OCI-LY3 (cell line): ENCODE data around the gene ZNF408.
"Not testable (repeated sequence)": the region's sequence is repeated elsewhere in the genome, so short reads cannot be mapped to it uniquely, and the experiment has no call there.

Source experiments
- H2AFZ ChIP-seq: fragments of 200-600, 300-600 bp; shearing (Covaris generic); 2 replicates; pipeline ENCODE4 v1.6.0; 2014; ENCODE audit warnings: antibody characterized with exemption, low read depth, low read length
- H3K27ac ChIP-seq: fragments of 200-600, 300-600 bp; sonication (generic); 2 replicates; pipeline ENCODE4 v1.5.1; 2014; ENCODE audit warnings: mild to moderate bottlenecking, low read length, moderate library complexity, mixed read lengths
- H3K27me3 ChIP-seq: fragments of 200-600, 300-600 bp; sonication (generic); 2 replicates; pipeline ENCODE4 v1.6.1; 2014; ENCODE audit warnings: low read depth, low read length, mixed read lengths
- H3K36me3 ChIP-seq: fragments of 200-600, 300-600 bp; sonication (generic); replicated peaks from 2 replicates; pipeline ENCODE3; 2014; ENCODE audit warnings: low read depth, low read length, mixed read lengths
- H3K4me1 ChIP-seq: fragments of 300-600, 200-600 bp; sonication (generic); 2 replicates; pipeline ENCODE4 v1.6.1; 2014; ENCODE audit warnings: low read length, mixed read lengths
- H3K4me2 ChIP-seq: fragments of 200-600, 300-600 bp; sonication (generic); 2 replicates; pipeline ENCODE4 v1.6.1; 2014; ENCODE audit warnings: low read length, mixed read lengths
- H3K4me3 ChIP-seq: fragments of 300-600, 200-600 bp; sonication (generic); 2 replicates; pipeline ENCODE4 v1.5.1; 2014; ENCODE audit warnings: antibody characterized with exemption, mild to moderate bottlenecking, low read length, moderate library complexity
- H3K79me2 ChIP-seq: fragments of 300-600, 200-600 bp; shearing (Covaris generic); 2 replicates; pipeline ENCODE4 v1.6.1; 2014; ENCODE audit warnings: mild to moderate bottlenecking, low read length, mixed read lengths
- H3K9ac ChIP-seq: fragments of 300-600, 200-600 bp; shearing (Covaris generic); 2 replicates; pipeline ENCODE4 v1.6.0; 2014; ENCODE audit warnings: mild to moderate bottlenecking, low read length, moderate library complexity
- H3K9me3 ChIP-seq: fragments of 200-600, 300-600 bp; shearing (Covaris generic); 2 replicates; pipeline ENCODE4 v1.6.1; 2014; ENCODE audit warnings: low read length, mixed read lengths; ENCODE audit not compliant: insufficient read depth
- H4K20me1 ChIP-seq: fragments of 200-600, 300-600 bp; sonication (generic); 2 replicates; pipeline ENCODE4 v1.6.1; 2016; ENCODE audit warnings: low read length, mixed read lengths; ENCODE audit not compliant: insufficient read depth
- EZH2phosphoT487 ChIP-seq: fragments of 200-600 bp; shearing (Covaris generic); IDR thresholded peaks from 2 replicates; pipeline ENCODE4 v1.6.1; 2018; ENCODE audit warnings: antibody characterized with exemption, mixed run types, low read depth
- TF ChIP-seq, protein P1 (sequence below): fragments of 200-600, 300-600 bp; sonication (generic); IDR thresholded peaks from 2 replicates; pipeline ENCODE4 v1.5.1; 2014; ENCODE audit warnings: antibody characterized with exemption, low read length, low read depth

The ZNF408 gene

DNA sequence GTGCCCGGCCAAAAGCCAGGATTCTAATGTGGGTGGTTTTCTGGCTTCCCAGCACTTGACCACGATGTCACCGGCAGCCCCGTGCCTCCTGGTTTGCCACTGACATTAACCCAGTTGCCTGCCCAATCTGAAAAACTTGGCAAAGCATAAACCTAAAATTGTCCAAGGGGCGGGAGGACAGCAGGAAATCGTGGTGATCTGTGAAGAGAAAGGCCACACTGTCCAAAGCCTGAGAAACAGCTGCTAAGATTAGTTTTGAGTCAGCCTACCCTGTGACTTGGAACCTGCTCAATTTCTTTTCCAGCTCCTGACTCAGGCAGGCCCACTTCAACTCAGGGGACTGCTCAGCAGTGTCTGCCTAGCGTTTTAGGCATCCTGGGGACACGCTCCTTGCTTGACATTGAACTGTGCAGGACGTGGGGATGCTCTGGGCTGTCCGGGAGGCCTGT is 10.0 kb downstream of the ZNF408 start:
- Histone ChIP-seq H3K4me3 (no peak overlapping the region), H3K4me1 (no peaks in the 10 kb centered on the region), H3K27me3 (no peaks in the 10 kb centered on the region), H3K9ac (no peak overlapping the region), H3K27ac (no peak overlapping the region), H2AFZ (no peak overlapping the region), H3K9me3 (no peaks in the 10 kb centered on the region), H3K79me2 (no peaks in the 10 kb centered on the region), H3K4me2 (no peak overlapping the region), H4K20me1 (no peaks in the 10 kb centered on the region), H3K36me3 (peaks cover 11% of the 10 kb centered on the region)
- TF ChIP-seq EZH2phosphoT487, result no peak
- TF ChIP-seq, protein P1, sequence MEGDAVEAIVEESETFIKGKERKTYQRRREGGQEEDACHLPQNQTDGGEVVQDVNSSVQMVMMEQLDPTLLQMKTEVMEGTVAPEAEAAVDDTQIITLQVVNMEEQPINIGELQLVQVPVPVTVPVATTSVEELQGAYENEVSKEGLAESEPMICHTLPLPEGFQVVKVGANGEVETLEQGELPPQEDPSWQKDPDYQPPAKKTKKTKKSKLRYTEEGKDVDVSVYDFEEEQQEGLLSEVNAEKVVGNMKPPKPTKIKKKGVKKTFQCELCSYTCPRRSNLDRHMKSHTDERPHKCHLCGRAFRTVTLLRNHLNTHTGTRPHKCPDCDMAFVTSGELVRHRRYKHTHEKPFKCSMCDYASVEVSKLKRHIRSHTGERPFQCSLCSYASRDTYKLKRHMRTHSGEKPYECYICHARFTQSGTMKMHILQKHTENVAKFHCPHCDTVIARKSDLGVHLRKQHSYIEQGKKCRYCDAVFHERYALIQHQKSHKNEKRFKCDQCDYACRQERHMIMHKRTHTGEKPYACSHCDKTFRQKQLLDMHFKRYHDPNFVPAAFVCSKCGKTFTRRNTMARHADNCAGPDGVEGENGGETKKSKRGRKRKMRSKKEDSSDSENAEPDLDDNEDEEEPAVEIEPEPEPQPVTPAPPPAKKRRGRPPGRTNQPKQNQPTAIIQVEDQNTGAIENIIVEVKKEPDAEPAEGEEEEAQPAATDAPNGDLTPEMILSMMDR, result no peak

DNA sequence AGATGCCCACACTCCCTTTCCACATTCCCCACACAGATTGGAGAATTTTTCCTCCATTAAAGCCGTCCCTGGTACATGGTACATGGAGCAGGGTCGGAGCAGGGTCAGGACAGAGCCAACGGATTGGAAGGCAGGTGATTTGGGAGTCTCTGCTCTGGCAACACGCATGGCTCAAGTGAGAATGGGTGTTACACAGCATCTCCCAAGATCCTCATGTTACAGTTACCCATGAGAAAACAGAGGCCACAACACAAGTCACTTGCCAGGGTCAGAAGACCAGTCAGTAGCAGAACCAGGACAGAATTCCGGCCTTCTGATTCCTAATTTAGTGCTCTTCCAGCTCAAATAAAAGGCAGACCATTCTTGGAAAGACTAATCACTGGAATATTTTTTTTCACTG is 10.5 kb downstream of the ZNF408 start:
- Histone ChIP-seq H3K27me3 (no peaks in the 10 kb centered on the region), H3K27ac (no peak overlapping the region), H3K4me2 (no peak overlapping the region), H3K4me1 (no peaks in the 10 kb centered on the region), H3K9ac (no peak overlapping the region), H3K79me2 (no peaks in the 10 kb centered on the region), H3K9me3 (no peaks in the 10 kb centered on the region), H3K36me3 (peaks cover 9% of the 10 kb centered on the region), H4K20me1 (no peaks in the 10 kb centered on the region), H2AFZ (no peak overlapping the region), H3K4me3 (no peak overlapping the region)
- no peak for TF ChIP-seq EZH2phosphoT487
- TF ChIP-seq, protein P1, result no peak

DNA sequence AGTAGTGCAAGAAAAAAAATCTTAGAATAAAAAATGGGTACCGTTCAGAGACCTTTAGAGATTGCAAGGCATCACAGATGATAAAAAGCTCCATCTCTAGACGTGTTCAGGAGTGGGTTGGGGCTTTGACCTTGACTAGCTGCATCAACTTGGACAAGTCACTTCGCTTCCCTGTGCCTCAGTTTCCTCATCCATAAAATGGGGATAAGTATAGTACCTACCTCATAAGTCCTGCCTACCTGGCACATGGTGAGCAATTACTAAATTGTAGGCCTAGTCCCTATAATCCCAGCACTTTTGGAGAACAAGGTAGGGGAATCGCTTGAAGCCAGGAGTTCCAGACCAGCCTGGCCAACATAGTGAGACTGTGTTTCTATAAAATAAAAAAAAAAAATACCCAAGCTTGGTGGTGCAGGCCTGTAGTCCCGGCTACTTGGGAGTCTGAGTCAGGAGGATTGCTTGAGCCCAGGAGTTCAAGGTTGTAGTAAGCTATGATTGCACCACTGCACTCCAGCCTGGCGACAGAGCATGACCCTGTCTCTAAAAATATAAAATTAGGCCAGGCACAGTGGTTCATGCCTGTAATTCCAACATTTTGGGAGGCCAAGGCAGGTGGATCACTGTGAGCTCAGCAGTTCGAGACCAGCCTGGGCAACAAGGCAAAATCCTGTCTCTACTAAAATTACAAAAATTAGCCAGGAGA is 12.2 kb downstream of the ZNF408 start:
- TF ChIP-seq, protein P1, result no peak
- no peak for TF ChIP-seq EZH2phosphoT487
- no peaks in the 10 kb centered on the region for H3K27me3 ChIP-seq
- H3K9ac ChIP-seq, result no peak overlapping the region
- no peak overlapping the region for H3K4me2 ChIP-seq
- no peaks in the 10 kb centered on the region for H4K20me1 ChIP-seq
- no peak overlapping the region for H3K4me3 ChIP-seq
- no peaks in the 10 kb centered on the region for H3K79me2 ChIP-seq
- H3K27ac ChIP-seq, result no peak overlapping the region
- no peaks in the 10 kb centered on the region for H3K4me1 ChIP-seq
- no peaks in the 10 kb centered on the region for H3K36me3 ChIP-seq
- no peak overlapping the region for H2AFZ ChIP-seq
- H3K9me3 ChIP-seq, result no peaks in the 10 kb centered on the region

DNA sequence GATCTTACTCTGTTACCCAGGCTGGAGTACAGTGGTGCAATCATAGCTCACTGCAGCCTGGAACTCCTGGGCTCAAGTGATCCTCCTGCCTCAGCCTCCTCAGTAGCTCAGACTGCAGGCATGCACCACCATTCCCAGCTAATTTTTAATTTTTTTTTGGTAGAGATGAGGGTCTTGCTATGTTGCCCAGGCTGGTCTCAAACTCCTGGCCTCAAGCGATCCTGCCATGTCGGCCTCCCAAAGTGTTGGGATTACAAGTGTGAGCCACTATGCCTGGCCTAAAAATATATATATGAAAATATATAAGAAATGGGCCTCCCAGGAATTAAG is 17.0 kb downstream of the ZNF408 start:
- not testable (repeated sequence) for H2AFZ ChIP-seq, H3K4me1 ChIP-seq, H3K9me3 ChIP-seq, H4K20me1 ChIP-seq, H3K9ac ChIP-seq, H3K27me3 ChIP-seq, H3K79me2 ChIP-seq, H3K27ac ChIP-seq, H3K4me2 ChIP-seq, H3K36me3 ChIP-seq, H3K4me3 ChIP-seq
